Endodermal cell (in vitro differentiated cells): ENCODE data around the gene CNDP2. TPM values are rescaled to one million over a fixed set of nuclear protein-coding genes. Genes with fewer than 3 reads are reported as not detected.

Experiments
- DNase-seq: peaks from one replicate; pipeline ENCODE4 v3.0.0-alpha.2; 2017
- H3K27ac ChIP-seq: 2 replicates; pipeline ENCODE4 v1.5.1; 2013; ENCODE audit warnings: mild to moderate bottlenecking, low read depth, low read length, moderate library complexity
- H3K27me3 ChIP-seq: 2 replicates; pipeline ENCODE4 v1.6.1; 2013; ENCODE audit warnings: mild to moderate bottlenecking, low read length, moderate library complexity; ENCODE audit not compliant: insufficient read depth, control insufficient read depth, poor library complexity, severe bottlenecking
- H3K36me3 ChIP-seq: 2 replicates; pipeline ENCODE4 v1.7.0; 2013; ENCODE audit warnings: mild to moderate bottlenecking, low read length, moderate library complexity; ENCODE audit not compliant: control insufficient read depth, insufficient read depth
- H3K4me1 ChIP-seq: one replicate; pipeline ENCODE4 v1.7.0; 2013; ENCODE audit warnings: low read length; ENCODE audit not compliant: control insufficient read depth, insufficient read depth
- H3K4me3 ChIP-seq: 2 replicates; pipeline ENCODE4 v1.5.1; 2013; ENCODE audit warnings: mild to moderate bottlenecking, low read length, moderate library complexity
- H3K9ac ChIP-seq: 2 replicates; pipeline ENCODE4 v1.6.1; 2013; ENCODE audit warnings: mild to moderate bottlenecking, low read length, moderate library complexity; ENCODE audit not compliant: poor library complexity, severe bottlenecking; ENCODE audit errors: extremely low read depth
- H3K9me3 ChIP-seq: 2 replicates; pipeline ENCODE4 v1.6.1; 2013; ENCODE audit warnings: mild to moderate bottlenecking, low read length, moderate library complexity; ENCODE audit not compliant: control insufficient read depth
- H3K27ac Mint-ChIP-seq: 2 replicates; pipeline ENCODE4 v1.8.0; 2020; ENCODE audit warnings: mixed read lengths
- H3K27me3 Mint-ChIP-seq: 2 replicates; pipeline ENCODE4 v1.8.0; 2021; ENCODE audit warnings: mild to moderate bottlenecking, mixed read lengths; ENCODE audit not compliant: insufficient read depth
- H3K36me3 Mint-ChIP-seq: 2 replicates; pipeline ENCODE4 v1.8.0; 2020; ENCODE audit warnings: low read depth, mixed read lengths
- H3K4me1 Mint-ChIP-seq: 2 replicates; pipeline ENCODE4 v1.8.0; 2020; ENCODE audit warnings: mixed read lengths
- H3K4me3 Mint-ChIP-seq: 2 replicates; pipeline ENCODE4 v1.8.0; 2020; ENCODE audit warnings: mild to moderate bottlenecking, moderate library complexity, mixed read lengths
- H3K9me3 Mint-ChIP-seq: 2 replicates; pipeline ENCODE4 v1.8.0; 2020; ENCODE audit warnings: mild to moderate bottlenecking, mixed read lengths
- CTCF ChIP-seq: fragments of 200-600 bp; sonication (generic); conservative IDR thresholded peaks from 2 replicates; pipeline ENCODE4 v1.5.0; 2021; ENCODE audit warnings: antibody characterized with exemption, mild to moderate bottlenecking
- WGBS, 2 experiments: methylation state at CpG; one replicate each; pipeline versions ENCODE4 v1.1.5 to v1.1.7; 2013; ENCODE audit warnings: missing lambda C conversion rate in 2 of 2, mixed read lengths in 1 of 2; ENCODE audit not compliant: insufficient coverage in 1 of 2, insufficient read length in 1 of 2; 5-methylcytosine and 5-hydroxymethylcytosine counted together
- total RNA-seq, 2 donors: library from RNA; stranded (reverse); fragmentation: NEBNext Ultra II Directional in 1 of 2; extraction: Animal tissue kit (Norgen Biotek cat#: 25700) in 1 of 2; gene quantifications; 2 replicates in 1 of 2; 3 replicates in 1 of 2; pipeline ENCODE4 v1.2.1, GENCODE V29; 2021

The CNDP2 gene
- total RNA-seq, 2 donors from 2014 or later: 385 to 416 TPM

GRCh38 chr18:74558096-74558495, 61.9 kb downstream of the CNDP2 start:
- no peak for TF ChIP-seq CTCF
- Histone ChIP-seq H3K27me3 (peaks cover 6% of the 10 kb centered on the region), H3K9me3 (no peaks in the 10 kb centered on the region), H3K9ac (no peak overlapping the region), H3K4me3 (no peak overlapping the region), H3K4me1 (peaks cover 6% of the 10 kb centered on the region), H3K36me3 (no peaks in the 10 kb centered on the region), H3K27ac (no peak overlapping the region)
- H3K27ac Mint-ChIP-seq: no peak overlapping the region
- 97% methylated on average over 4 of the region's 4 CpGs; no CpG with 5 or more reads in 1 of the 2 experiments for WGBS, 2 experiments
- no peaks in the 10 kb centered on the region for H3K9me3 Mint-ChIP-seq
- peaks cover 33% of the 10 kb centered on the region for H3K27me3 Mint-ChIP-seq
- H3K36me3 Mint-ChIP-seq: no peaks in the 10 kb centered on the region
- no peak overlapping the region for H3K4me3 Mint-ChIP-seq
- H3K4me1 Mint-ChIP-seq: peaks cover 19% of the 10 kb centered on the region
- no peak for DNase-seq

DNA sequence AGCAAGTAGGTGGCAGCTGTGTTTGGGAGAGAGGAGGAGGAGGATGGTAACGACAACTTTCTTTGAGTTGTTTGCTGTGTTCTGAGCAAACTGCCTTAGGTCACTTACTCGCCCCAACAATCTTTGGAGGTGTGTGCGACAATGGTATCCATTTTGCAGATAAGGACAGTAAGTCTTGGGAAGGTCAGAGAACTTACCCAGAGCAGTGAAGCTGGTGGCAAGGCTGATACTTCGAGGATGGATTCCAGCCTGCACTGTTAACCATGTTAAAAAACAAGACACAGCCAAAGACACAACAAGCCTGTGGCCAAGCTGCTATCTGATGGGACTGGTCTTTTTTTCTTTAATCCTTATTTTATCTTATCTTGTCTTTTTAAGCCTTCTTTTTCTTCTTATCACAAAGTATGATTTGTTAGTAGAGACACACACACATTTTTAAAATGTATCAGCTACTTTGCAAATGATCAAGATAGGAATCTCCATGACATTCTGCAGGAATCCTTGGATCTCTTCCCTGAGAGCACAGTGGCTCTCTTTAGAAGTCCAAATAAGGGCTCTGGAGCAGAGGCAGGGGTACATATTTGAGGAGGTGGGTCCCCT, 66.1 kb downstream of the CNDP2 start:
- Histone ChIP-seq H3K9me3 (peaks cover 28% of the 10 kb centered on the region), H3K4me3 (peak overlapping the region; percentile 32), H3K36me3 (no peaks in the 10 kb centered on the region), H3K27ac (no peak overlapping the region), H3K27me3 (no peaks in the 10 kb centered on the region), H3K9ac (no peak overlapping the region), H3K4me1 (peaks cover 11% of the 10 kb centered on the region)
- DNase-seq: peak; percentile 59
- Mint-ChIP-seq H3K27ac (peak overlapping the region; percentile 52), H3K36me3 (peaks cover 6% of the 10 kb centered on the region), H3K4me3 (no peak overlapping the region), H3K9me3 (peaks cover 28% of the 10 kb centered on the region), H3K4me1 (peaks cover 29% of the 10 kb centered on the region), H3K27me3 (peaks cover 14% of the 10 kb centered on the region)
- no peak for TF ChIP-seq CTCF
- 55 to 66% methylated on average over 3 to 4 of the region's 4 CpGs for WGBS, 2 experiments

DNA sequence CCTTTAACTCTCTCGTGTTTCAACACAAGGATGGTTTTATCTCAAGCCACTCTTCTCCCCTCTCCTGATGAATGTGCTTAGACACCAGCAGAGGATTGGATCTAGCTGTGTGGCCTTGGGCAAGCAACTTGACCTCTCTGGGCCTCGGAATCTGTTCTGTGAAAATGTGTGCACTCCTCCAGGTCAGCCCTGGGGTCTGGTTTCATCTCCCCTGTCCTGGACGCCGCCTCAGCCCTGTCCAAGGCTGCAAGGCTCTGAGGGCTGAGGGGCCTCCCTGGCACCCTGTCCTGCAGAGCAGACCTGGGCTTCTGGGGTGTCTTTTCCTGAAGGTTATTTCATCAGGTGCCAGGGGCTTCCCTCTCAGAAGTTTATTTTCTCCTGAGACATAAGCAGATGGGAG, 66.6 kb downstream of the CNDP2 start:
- Histone ChIP-seq H3K4me3 (no peak overlapping the region), H3K27ac (no peak overlapping the region), H3K9me3 (peaks cover 32% of the 10 kb centered on the region), H3K4me1 (peaks cover 11% of the 10 kb centered on the region), H3K36me3 (no peaks in the 10 kb centered on the region), H3K9ac (no peak overlapping the region), H3K27me3 (no peaks in the 10 kb centered on the region)
- 76 to 85% methylated on average over 3 to 4 of the region's 4 CpGs for WGBS, 2 experiments
- DNase-seq: no peak
- Mint-ChIP-seq H3K36me3 (peaks cover 6% of the 10 kb centered on the region), H3K9me3 (peaks cover 33% of the 10 kb centered on the region), H3K27me3 (peaks cover 15% of the 10 kb centered on the region), H3K27ac (peak overlapping the region; percentile 58), H3K4me3 (no peak overlapping the region), H3K4me1 (peaks cover 29% of the 10 kb centered on the region)
- no peak for TF ChIP-seq CTCF
